GM10266 (cell line): ENCODE results near the gene GNAZ.

ENCODE experiments used
- DNase-seq: peaks from one replicate; pipeline ENCODE4 v3.0.0; 2012; ENCODE audit errors: extremely low spot score
- CTCF ChIP-seq: IDR thresholded peaks from 2 replicates; pipeline ENCODE4 v1.5.1; 2012; ENCODE audit warnings: mild to moderate bottlenecking, low read depth; ENCODE audit not compliant: control insufficient read depth, insufficient read depth; ENCODE audit errors: missing control alignments

GNAZ gene

GRCh38 chr22:23098718-23099530 lies 28.6 kb downstream of the GNAZ start:
- DNase-seq: no peak
- no peak for TF ChIP-seq CTCF

GRCh38 chr22:23099531-23099804 lies 29.1 kb downstream of the GNAZ start:
- TF ChIP-seq CTCF: no peak
- DNase-seq: no peak

GRCh38 chr22:23100124-23100801 lies 29.9 kb downstream of the GNAZ start:
- DNase-seq: no peak
- no peak for TF ChIP-seq CTCF

GRCh38 chr22:23101524-23101923 lies 31.2 kb downstream of the GNAZ start:
- DNase-seq: no peak
- no peak for TF ChIP-seq CTCF

- no peak for TF ChIP-seq CTCF
- DNase-seq: no peak
Observed at GRCh38 chr22:23102002-23102655, 31.8 kb downstream of the GNAZ start.

GRCh38 chr22:23102776-23103175 lies 32.5 kb downstream of the GNAZ start:
- TF ChIP-seq CTCF: no peak
- no peak for DNase-seq
